ENCODE data around the gene CARD8.

CARD8 gene

GRCh38 chr19:48169939-48170803, 85.5 kb downstream of the CARD8 start, which contains the start of the genes LIG1 and ZSWIM9:
Gene LIG1 (minus strand): TSS chr19:48170344. CDS start chr19:48165566, 4,778 bp downstream.
Gene ZSWIM9 (plus strand): TSS chr19:48170680. CDS start chr19:48171803, 1,123 bp downstream.
- peak; percentile 89 for DNase-seq

- DNase-seq: peak; percentile 55
Observed at GRCh38 chr19:48169578-48169938, 86.2 kb downstream of the CARD8 start.

GRCh38 chr19:48168689-48169088, 87.0 kb downstream of the CARD8 start:
- no peak for DNase-seq

GRCh38 chr19:48158210-48158790, 97.4 kb downstream of the CARD8 start:
- no peak for DNase-seq
